ENCODE results near the gene FYCO1.

FYCO1 gene

GRCh38 chr3:45985532-45986302 is 9.9 kb downstream of the FYCO1 start:
- Histone ChIP-seq H3K27me3 (no peaks in the 10 kb centered on the region), H3K4me3 (no peak overlapping the region), H3K36me3 (peaks cover 26 to 41% (median 39%) of the 10 kb centered on the region in 3 donors), H3K4me1 (peaks cover 0 to 91% (median 73%) of the 10 kb centered on the region in 4 donors), H3K27ac (peak overlapping the region; percentile 99), H3K9me3 (no peaks in the 10 kb centered on the region)
- intact Hi-C loops (cut with DNase I; ENCODE audit: low total_unique reads): loop anchor here (10.0 kb wide), 2 partner anchors 391 to 709 kb away; partner anchors contain the start of genes ALS2CL and LIMD1
- DNase-seq: no peak
- no peak for TF ChIP-seq CTCF (IDR thresholded peaks at IDR 0.05)

GRCh38 chr3:45984331-45985312 is 11.0 kb downstream of the FYCO1 start:
- Histone ChIP-seq H3K4me1 (peaks cover 0 to 81% (median 66%) of the 10 kb centered on the region in 4 donors), H3K9me3 (no peaks in the 10 kb centered on the region), H3K27ac (peak overlapping the region; percentile 99), H3K4me3 (no peak overlapping the region), H3K36me3 (peaks cover 37 to 52% (median 50%) of the 10 kb centered on the region in 3 donors), H3K27me3 (no peaks in the 10 kb centered on the region)
- TF ChIP-seq CTCF (IDR thresholded peaks at IDR 0.05): no peak
- intact Hi-C loops (cut with DNase I; ENCODE audit: low total_unique reads): loop anchor here (10.0 kb wide), 2 partner anchors 390 to 710 kb away; partner anchors contain the start of genes ALS2CL and LIMD1
- no peak for DNase-seq

DNA sequence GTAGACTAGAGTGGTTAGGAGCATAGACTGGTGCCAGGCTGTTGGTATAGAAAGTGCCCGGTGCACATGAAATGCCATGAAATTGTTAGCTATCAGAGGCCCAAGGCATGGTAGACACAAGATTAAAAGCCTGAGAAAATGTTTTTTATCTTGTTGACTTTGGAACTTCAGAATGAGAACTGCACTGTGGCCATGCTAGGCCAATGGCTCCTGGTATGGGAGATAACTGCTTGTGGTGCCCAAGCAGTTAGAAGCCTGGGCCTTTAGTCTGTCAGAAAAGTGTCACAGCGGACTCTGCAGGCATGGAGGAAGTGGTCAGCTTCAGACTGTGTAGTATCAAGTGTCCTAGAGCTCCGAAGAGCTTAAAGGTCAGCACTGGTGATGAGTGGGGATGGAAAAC is 11.9 kb downstream of the FYCO1 start:
- intact Hi-C loops (cut with DNase I; ENCODE audit: low total_unique reads): loop anchor here (10.0 kb wide), 2 partner anchors 389 to 711 kb away; partner anchors contain the start of genes ALS2CL and LIMD1
- peaks cover 44 to 59% (median 57%) of the 10 kb centered on the region in 3 donors for H3K36me3 ChIP-seq
- peak overlapping the region; percentile 99 for H3K27ac ChIP-seq
- H3K4me3 ChIP-seq: no peak overlapping the region
- H3K27me3 ChIP-seq: no peaks in the 10 kb centered on the region
- H3K9me3 ChIP-seq: no peaks in the 10 kb centered on the region
- DNase-seq: no peak
- H3K4me1 ChIP-seq: peaks cover 0 to 73% (median 57%) of the 10 kb centered on the region in 4 donors
- TF ChIP-seq CTCF (IDR thresholded peaks at IDR 0.05): no peak

GRCh38 chr3:45981346-45982074 is 14.1 kb downstream of the FYCO1 start:
- H3K27me3 ChIP-seq: no peaks in the 10 kb centered on the region
- no peak for DNase-seq
- H3K4me1 ChIP-seq: peaks cover 0 to 61% (median 35%) of the 10 kb centered on the region in 4 donors
- no peak for TF ChIP-seq CTCF (IDR thresholded peaks at IDR 0.05)
- peak overlapping the region in 1 of 2 donors; percentile 99 for H3K27ac ChIP-seq
- peaks cover 63 to 77% (median 76%) of the 10 kb centered on the region in 3 donors for H3K36me3 ChIP-seq
- intact Hi-C loops (cut with DNase I; ENCODE audit: low total_unique reads): loop anchor here (10.0 kb wide), 2 partner anchors 387 to 713 kb away; partner anchors contain the start of genes ALS2CL and LIMD1
- no peak overlapping the region for H3K4me3 ChIP-seq
- H3K9me3 ChIP-seq: no peaks in the 10 kb centered on the region

- peaks cover 69 to 84% (median 83%) of the 10 kb centered on the region in 3 donors for H3K36me3 ChIP-seq
- TF ChIP-seq CTCF (IDR thresholded peaks at IDR 0.05): no peak
- H3K4me3 ChIP-seq: no peak overlapping the region
- no peaks in the 10 kb centered on the region for H3K27me3 ChIP-seq
- no peaks in the 10 kb centered on the region for H3K9me3 ChIP-seq
- H3K4me1 ChIP-seq: peaks cover 0 to 54% (median 28%) of the 10 kb centered on the region in 4 donors
- intact Hi-C loops (cut with DNase I; ENCODE audit: low total_unique reads): loop anchor here (10.0 kb wide), 2 partner anchors 386 to 714 kb away; partner anchors contain the start of genes ALS2CL and LIMD1
- DNase-seq: no peak
- H3K27ac ChIP-seq: no peak overlapping the region
Measured at GRCh38 chr3:45980819-45981218, 14.8 kb downstream of the FYCO1 start.

Data from tibial artery (tissue), 4 donors.